IMR-90 (cell line): ENCODE results near the gene PIK3R5. TPM values are rescaled to one million over a fixed set of nuclear protein-coding genes. Genes with fewer than 3 reads are reported as not detected.

Experiments
- ATAC-seq: fragments of 200-7000 bp; cut with Tn5 transposase; 2 replicates; pipeline ENCODE4 v1.9.1; 2020; ENCODE audit warnings: low read depth, mild to moderate bottlenecking, moderate library complexity
- BruUV-seq: library from RNA; stranded (reverse); fragments of 400-500 nt; replicated peaks from 2 replicates; lab custom pipeline; 2021; lab: Mats Ljungman, UMichigan
- CTCF ChIA-PET: fragments of 300-600 bp; formaldehyde crosslinking; extraction: SDS; loops from one replicate; lab custom pipeline; 2021; ENCODE audit warnings: antibody characterized with exemption; lab: Yijun Ruan, JAX
- POLR2A ChIA-PET: fragments of 300-600 bp; sonication (Branson Sonifier 250); formaldehyde crosslinking; loops from one replicate; lab custom pipeline; 2022; ENCODE audit warnings: antibody characterized with exemption; ENCODE audit not compliant: unreplicated experiment; lab: Charles Lee
- DNase-seq: peaks from one replicate; pipeline ENCODE4 v3.0.0; 2013
- H2AFZ ChIP-seq: replicated peaks from 2 replicates; pipeline ENCODE3; 2013; ENCODE audit warnings: low read length, mild to moderate bottlenecking; ENCODE audit not compliant: poor library complexity
- H2AK5ac ChIP-seq: 2 replicates; pipeline ENCODE4 v1.6.1; 2013; ENCODE audit warnings: low read depth, low read length, inconsistent platforms
- H2AK9ac ChIP-seq: replicated peaks from 2 replicates; pipeline ENCODE3; 2013; ENCODE audit warnings: mild to moderate bottlenecking, low read depth, low read length, moderate library complexity; ENCODE audit not compliant: poor library complexity
- H2BK120ac ChIP-seq: 2 replicates; pipeline ENCODE4 v1.6.1; 2013; ENCODE audit warnings: low read depth, low read length, inconsistent platforms
- H2BK15ac ChIP-seq: 3 replicates; pipeline ENCODE4 v1.6.1; 2013; ENCODE audit warnings: low read depth, low read length, inconsistent platforms
- H2BK20ac ChIP-seq: 2 replicates; pipeline ENCODE4 v1.6.1; 2013; ENCODE audit warnings: low read depth, mild to moderate bottlenecking, inconsistent platforms, low read length, moderate library complexity
- H2BK5ac ChIP-seq: 2 replicates; pipeline ENCODE4 v1.6.1; 2013; ENCODE audit warnings: mild to moderate bottlenecking, low read depth, low read length, inconsistent platforms; ENCODE audit not compliant: poor library complexity, severe bottlenecking
- H3K14ac ChIP-seq: replicated peaks from 2 replicates; pipeline ENCODE4 v1.6.1; 2013; ENCODE audit warnings: low read depth, low read length, inconsistent platforms
- H3K18ac ChIP-seq: 2 replicates; pipeline ENCODE4 v1.6.1; 2013; ENCODE audit warnings: low read depth, low read length, control low read depth
- H3K23ac ChIP-seq: 2 replicates; pipeline ENCODE4 v1.6.1; 2013; ENCODE audit warnings: low read depth, low read length, inconsistent platforms
- H3K27ac ChIP-seq: 2 replicates; pipeline ENCODE4 v1.5.1; 2013; ENCODE audit warnings: mild to moderate bottlenecking, control low read depth, low read length; ENCODE audit not compliant: insufficient read depth
- H3K27me3 ChIP-seq: 2 replicates; pipeline ENCODE4 v1.6.1; 2013; ENCODE audit warnings: low read length; ENCODE audit not compliant: control insufficient read depth, insufficient read depth
- H3K36me3 ChIP-seq: 2 replicates; pipeline ENCODE4 v1.6.1; 2013; ENCODE audit warnings: low read length, mixed read lengths; ENCODE audit not compliant: control insufficient read depth, insufficient read depth
- H3K4ac ChIP-seq: 2 replicates; pipeline ENCODE4 v1.6.1; 2013; ENCODE audit warnings: low read depth, low read length, inconsistent platforms
- H3K4me1 ChIP-seq: 2 replicates; pipeline ENCODE4 v1.6.1; 2013; ENCODE audit warnings: low read length, mixed read lengths; ENCODE audit not compliant: control insufficient read depth, insufficient read depth
- H3K4me2 ChIP-seq: 2 replicates; pipeline ENCODE4 v1.6.1; 2013; ENCODE audit warnings: low read depth, mild to moderate bottlenecking, control low read depth, low read length, moderate library complexity
- H3K4me3 ChIP-seq: 2 replicates; pipeline ENCODE4 v1.5.1; 2013; ENCODE audit warnings: low read depth, mild to moderate bottlenecking, control low read depth, low read length, moderate library complexity; ENCODE audit not compliant: insufficient read depth
- H3K56ac ChIP-seq: 2 replicates; pipeline ENCODE4 v1.6.1; 2013; ENCODE audit warnings: low read length, inconsistent platforms; ENCODE audit not compliant: insufficient read depth; ENCODE audit errors: extremely low read depth
- H3K79me1 ChIP-seq, 2 experiments: 2 replicates each; pipeline ENCODE4 v1.6.1; 2013; ENCODE audit warnings: low read length in 2 of 2, inconsistent platforms in 1 of 2, low read depth in 1 of 2
- H3K9ac ChIP-seq: 2 replicates; pipeline ENCODE4 v1.6.1; 2013; ENCODE audit warnings: low read depth, low read length, control low read depth
- H3K9me1 ChIP-seq: 2 replicates; pipeline ENCODE4 v1.6.1; 2013; ENCODE audit warnings: low read length, inconsistent platforms; ENCODE audit not compliant: insufficient read depth
- H3K9me3 ChIP-seq: 2 replicates; pipeline ENCODE4 v1.6.1; 2013; ENCODE audit warnings: low read length; ENCODE audit not compliant: control insufficient read depth, insufficient read depth
- H4K20me1 ChIP-seq: 2 replicates; pipeline ENCODE4 v1.6.1; 2013; ENCODE audit warnings: low read length, inconsistent platforms; ENCODE audit not compliant: insufficient read depth
- H4K5ac ChIP-seq: 2 replicates; pipeline ENCODE4 v1.6.1; 2013; ENCODE audit warnings: mild to moderate bottlenecking, low read depth, low read length, control low read depth
- H4K8ac ChIP-seq, 2 experiments: 2 replicates each; pipeline ENCODE4 v1.6.1; 2013; ENCODE audit warnings: low read depth in 2 of 2, low read length in 2 of 2, control low read depth in 1 of 2, inconsistent platforms in 1 of 2
- H4K91ac ChIP-seq: 2 replicates; pipeline ENCODE4 v1.6.1; 2013; ENCODE audit warnings: low read depth, low read length, inconsistent platforms; ENCODE audit not compliant: insufficient read depth
- BHLHE40 ChIP-seq: fragments of 150-350 bp; IDR thresholded peaks from 2 replicates; pipeline ENCODE4 v1.6.1; 2016; ENCODE audit warnings: mild to moderate bottlenecking, low read depth, low read length
- CEBPB ChIP-seq: IDR thresholded peaks from 2 replicates; pipeline ENCODE4 v1.6.1; 2012; ENCODE audit warnings: low read depth, low read length, improper control_type of control experiment
- CTCF ChIP-seq: conservative IDR thresholded peaks from 2 replicates; pipeline ENCODE4 v1.5.1; 2012; ENCODE audit warnings: mild to moderate bottlenecking, low read depth, low read length, improper control_type of control experiment
- ELK1 ChIP-seq: fragments of 150-350 bp; IDR thresholded peaks from 2 replicates; pipeline ENCODE4 v1.6.1; 2016; ENCODE audit warnings: low read depth, mild to moderate bottlenecking, low read length, moderate library complexity, borderline replicate concordance
- FOS ChIP-seq: fragments of 150-350 bp; IDR thresholded peaks from 2 replicates; pipeline ENCODE4 v1.6.1; 2016; ENCODE audit warnings: low read depth, low read length
- MXI1 ChIP-seq: IDR thresholded peaks from 2 replicates; pipeline ENCODE4 v1.6.1; 2012; ENCODE audit warnings: low read depth, mild to moderate bottlenecking, low read length, moderate library complexity, borderline replicate concordance
- NFE2L2 ChIP-seq: fragments of 150-350 bp; IDR thresholded peaks from 2 replicates; pipeline ENCODE4 v1.6.1; 2016; ENCODE audit warnings: low read depth, mild to moderate bottlenecking, low read length
- RCOR1 ChIP-seq: IDR thresholded peaks from 2 replicates; pipeline ENCODE4 v1.6.1; 2012; ENCODE audit warnings: mild to moderate bottlenecking, low read length, improper control_type of control experiment; ENCODE audit not compliant: insufficient replicate concordance
- RFX5 ChIP-seq: IDR thresholded peaks from 2 replicates; pipeline ENCODE4 v1.8.0; 2012; ENCODE audit warnings: low read depth, mild to moderate bottlenecking, low read length, moderate library complexity
- WGBS, 2 experiments: methylation state at CpG; one replicate each; pipeline versions ENCODE4 v1.1.5 to v1.1.7; 2013; ENCODE audit warnings: missing lambda C conversion rate in 2 of 2; ENCODE audit not compliant: insufficient read length in 1 of 2; ENCODE audit errors: extremely low coverage in 2 of 2; 5-methylcytosine and 5-hydroxymethylcytosine counted together
- dilution Hi-C: fragments of 300-500 bp; cut with HindIII; formaldehyde crosslinking; loops from one replicate; pipeline ENCODE4 v1.14.3; 2018; ENCODE audit warnings: low sequenced_read_pairs; ENCODE audit not compliant: unreplicated experiment
- in situ Hi-C: fragments of 300-500 bp; cut with MboI; formaldehyde crosslinking; loops from 3 replicates; pipeline ENCODE4 v1.14.3; 2019; ENCODE audit warnings: low sequenced_read_pairs, inconsistent platforms, mixed read lengths
- intact Hi-C: fragments of 100-400 bp; cut with micrococcal nuclease; formaldehyde crosslinking; loops from 2 replicates; pipeline ENCODE4 v1.10.0; 2022
- polyA plus RNA-seq, 3 experiments: library from polyadenylated mRNA; depleted of rRNA; stranded (reverse); fragments of >200 nt; gene quantifications; 2 replicates each; pipeline ENCODE4 v1.2.3, GENCODE V29; 2012; ENCODE audit warnings: low replicate concordance in 1 of 3
- total RNA-seq: library from RNA; depleted of rRNA; stranded (reverse); fragments of >200 nt; gene quantifications from 2 replicates; pipeline ENCODE4 v1.2.3, GENCODE V29; 2012

The PIK3R5 gene
- total and polyA plus RNA-seq, 2 of the 4 experiments (the other 2 are of a cell fraction) = not detected

GRCh38 chr17:8855477-8856204 lies 109.9 kb downstream of the PIK3R5 start:
- CTCF ChIA-PET = no interaction called here
- DNase-seq = no peak
- Histone ChIP-seq H3K23ac (no peak overlapping the region), H3K4me2 (no peak overlapping the region), H3K9me3 (no peaks in the 10 kb centered on the region), H3K56ac (no peak overlapping the region), H2BK120ac (no peak overlapping the region), H3K4ac (no peak overlapping the region), H4K20me1 (no peaks in the 10 kb centered on the region), H3K4me1 (no peaks in the 10 kb centered on the region), H3K14ac (no peak overlapping the region), H2AK9ac (no peak overlapping the region), H2BK15ac (no peak overlapping the region), H4K91ac (no peak overlapping the region), H2BK20ac (no peak overlapping the region), H2AK5ac (no peak overlapping the region), H3K36me3 (no peaks in the 10 kb centered on the region), H4K5ac (no peak overlapping the region), H2AFZ (no peak overlapping the region), H3K9me1 (no peaks in the 10 kb centered on the region), H3K27me3 (no peaks in the 10 kb centered on the region), H3K9ac (no peak overlapping the region), H2BK5ac (no peak overlapping the region), H3K27ac (no peak overlapping the region), H3K79me1 (no peaks in the 10 kb centered on the region), H3K4me3 (no peak overlapping the region), H3K18ac (no peak overlapping the region), H4K8ac (no peak overlapping the region)
- in situ Hi-C loops = no loop called here
- TF ChIP-seq CEBPB = no peak
- no peak for TF ChIP-seq ELK1
- no peak for TF ChIP-seq RFX5
- TF ChIP-seq FOS = no peak
- TF ChIP-seq BHLHE40 = no peak
- no peak for TF ChIP-seq RCOR1
- TF ChIP-seq MXI1 = no peak
- TF ChIP-seq NFE2L2 = no peak
- no peak for TF ChIP-seq CTCF
- BruUV-seq = no TSS peak
- WGBS, 2 experiments = 74% methylated on average over 5 of the region's 17 CpGs; no CpG with 5 or more reads in 1 of the 2 experiments
- no peak for ATAC-seq
- dilution Hi-C loops = no loop called here
- POLR2A ChIA-PET = no interaction called here
- intact Hi-C loops = no loop called here
